GM18508 (cell line): ENCODE data around the gene CHMP3.

Experiments
- ATAC-seq: cut with Tn5 transposase; IDR thresholded peaks from one replicate; pipeline ENCODE4 v1.9.1; 2021; ENCODE audit warnings: moderate number of reproducible peaks; ENCODE audit not compliant: insufficient read depth, unreplicated experiment

Gene CHMP3

DNA sequence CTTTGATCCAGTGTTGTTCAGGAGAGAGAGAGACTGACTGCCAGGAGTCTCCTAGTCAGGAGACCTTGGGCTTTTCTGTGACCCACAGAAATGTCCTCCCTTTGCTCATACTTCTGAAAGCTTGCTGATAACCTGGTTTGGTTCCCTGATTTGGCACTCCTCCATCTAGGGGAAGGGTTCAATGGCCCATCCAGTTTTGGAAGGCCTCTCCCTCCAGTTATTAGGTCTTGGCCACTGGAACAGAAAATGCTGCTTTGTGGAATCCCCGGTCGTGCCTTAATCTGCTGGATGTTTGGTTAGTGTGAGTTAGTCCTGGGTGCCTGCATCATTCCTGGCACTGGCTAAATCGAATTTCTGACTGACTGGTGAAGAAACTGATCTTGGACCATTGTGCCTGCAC lies 86.3 kb downstream of the CHMP3 start:
- no peak for ATAC-seq

- no peak for ATAC-seq
These were observed 87.2 kb downstream of the CHMP3 start for GRCh38 chr2:86476092-86476491.

DNA sequence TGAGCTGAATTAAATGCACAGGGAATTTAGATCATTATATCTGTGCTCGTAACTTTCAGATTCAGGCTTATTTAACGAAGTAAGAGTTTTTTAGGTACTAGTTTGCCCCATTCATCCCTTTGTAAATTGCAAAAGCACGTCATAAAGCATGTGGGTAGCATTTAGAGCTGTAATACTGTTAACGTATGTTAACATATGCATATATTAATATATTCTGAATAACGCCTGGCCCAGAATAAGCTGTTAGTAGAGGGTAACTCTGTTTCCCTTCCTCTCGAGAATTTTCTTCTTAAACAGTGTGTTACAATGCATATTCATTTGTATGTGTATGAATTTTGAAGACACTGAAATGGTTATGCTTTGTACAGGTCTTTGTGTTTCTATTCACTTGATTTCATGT lies 91.6 kb downstream of the CHMP3 start:
- ATAC-seq, result no peak

- no peak for ATAC-seq
These were observed 92.4 kb downstream of the CHMP3 start for GRCh38 chr2:86470890-86471289.

DNA sequence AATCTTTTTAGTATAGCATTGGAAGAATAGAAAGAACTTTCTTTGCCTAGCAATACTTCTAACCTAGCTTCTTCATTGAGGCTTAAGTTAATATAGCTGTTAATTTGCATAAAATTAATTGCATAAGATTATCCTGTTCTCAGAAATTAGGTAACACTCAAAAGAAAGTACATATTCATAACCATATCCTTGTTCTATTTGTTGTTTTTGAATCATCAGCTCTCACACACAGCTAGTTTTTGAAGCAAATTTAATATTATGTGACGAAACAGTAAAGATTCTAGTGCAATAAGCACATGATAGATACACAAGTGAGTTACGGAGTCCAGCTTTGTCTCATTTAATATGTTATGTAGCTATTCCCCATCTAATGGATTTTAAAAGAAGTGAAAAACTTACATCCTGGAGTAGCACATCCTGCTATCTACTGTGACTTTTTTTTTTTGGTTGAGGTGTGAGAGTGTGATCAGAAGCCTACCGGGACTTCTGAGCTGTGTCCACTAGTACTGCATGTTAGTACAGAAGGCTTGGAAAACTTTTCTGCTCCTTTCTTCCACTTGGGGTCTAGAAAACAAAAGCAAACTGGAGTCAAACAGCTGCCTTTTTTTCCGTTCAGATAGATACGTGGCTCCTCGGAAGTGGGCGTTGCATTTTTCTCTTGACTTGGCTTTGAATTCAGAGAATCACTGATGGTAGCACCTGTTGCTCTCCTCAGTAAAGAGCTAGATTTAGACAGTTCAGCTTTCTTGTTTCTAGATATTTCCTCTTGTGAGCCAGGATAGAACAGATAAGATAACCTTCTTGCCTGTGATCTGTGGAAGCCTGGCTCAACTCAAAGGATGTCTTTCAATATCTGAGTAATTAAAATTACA lies 94.8 kb downstream of the CHMP3 start:
- ATAC-seq, result no peak

DNA sequence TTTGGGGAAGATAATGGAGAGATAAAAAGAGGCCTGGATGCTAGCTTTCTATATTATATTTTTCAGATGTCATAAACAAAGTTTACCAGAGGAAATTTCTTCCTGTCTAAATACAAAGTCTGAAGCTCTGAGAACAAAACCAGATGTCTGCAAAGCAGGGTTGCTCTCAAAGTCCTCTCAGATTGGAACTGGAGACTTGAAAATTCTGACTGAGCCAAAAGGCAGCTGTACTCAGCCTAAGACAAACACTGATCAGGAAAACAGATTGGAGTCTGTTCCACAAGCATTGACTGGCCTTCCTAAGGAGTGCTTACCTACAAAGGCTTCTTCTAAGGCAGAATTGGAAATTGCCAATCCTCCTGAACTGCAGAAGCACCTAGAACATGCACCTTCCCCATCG lies 96.9 kb downstream of the CHMP3 start:
- no peak for ATAC-seq

- no peak for ATAC-seq
These were observed 98.6 kb downstream of the CHMP3 start for GRCh38 chr2:86464652-86465051.

DNA sequence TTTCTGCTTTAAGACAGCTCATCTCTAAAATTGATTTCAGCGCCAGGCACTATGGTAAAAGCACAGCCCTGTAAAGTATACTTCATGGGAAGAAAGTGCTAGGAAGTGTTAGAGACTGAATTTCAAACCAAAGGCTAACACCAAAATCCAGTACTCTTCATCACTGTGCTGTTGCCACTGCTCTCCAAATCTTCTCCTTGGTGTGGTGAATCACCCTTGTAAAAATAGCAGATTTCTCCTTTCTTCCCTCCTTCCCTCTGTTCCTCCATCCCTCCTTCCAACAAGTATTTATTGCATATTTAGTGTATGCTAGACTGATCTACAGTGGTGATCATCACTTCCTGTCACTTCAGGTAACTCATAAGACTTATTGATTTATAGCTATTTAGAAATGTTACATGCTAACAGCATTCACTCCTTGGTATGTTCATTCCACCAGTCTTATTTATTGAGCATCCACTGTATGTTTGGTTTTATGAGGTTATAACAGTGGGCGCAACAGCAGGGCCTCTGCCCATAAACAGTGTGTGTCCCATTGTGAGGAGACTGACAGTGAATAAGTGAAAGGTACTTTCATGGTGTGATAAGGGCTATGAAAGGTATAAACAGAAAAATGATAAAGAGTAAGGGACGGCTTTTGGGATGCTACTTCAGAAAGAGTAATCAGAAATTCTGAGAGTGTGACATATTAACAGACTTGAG lies 102.0 kb downstream of the CHMP3 start:
- ATAC-seq, result no peak

DNA sequence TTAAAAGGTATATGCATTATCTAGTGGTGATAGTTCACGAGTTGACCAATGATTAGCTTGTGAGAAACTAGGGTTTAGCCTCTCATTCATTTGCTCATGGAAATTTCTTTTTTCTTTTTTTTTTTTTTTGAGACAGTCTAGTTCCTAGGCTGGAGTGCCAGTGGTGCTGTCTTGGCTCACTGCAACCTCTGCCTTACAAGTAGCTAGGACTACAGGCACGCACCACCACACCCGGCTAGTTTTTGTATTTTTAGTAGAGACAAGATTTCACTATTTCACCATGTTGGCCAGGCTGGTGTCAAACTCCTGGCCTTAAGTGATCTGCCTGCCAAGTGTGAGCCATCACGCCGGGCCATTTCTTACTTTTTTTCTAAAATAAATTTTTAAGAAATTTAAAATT lies 108.1 kb downstream of the CHMP3 start:
- no peak for ATAC-seq

DNA sequence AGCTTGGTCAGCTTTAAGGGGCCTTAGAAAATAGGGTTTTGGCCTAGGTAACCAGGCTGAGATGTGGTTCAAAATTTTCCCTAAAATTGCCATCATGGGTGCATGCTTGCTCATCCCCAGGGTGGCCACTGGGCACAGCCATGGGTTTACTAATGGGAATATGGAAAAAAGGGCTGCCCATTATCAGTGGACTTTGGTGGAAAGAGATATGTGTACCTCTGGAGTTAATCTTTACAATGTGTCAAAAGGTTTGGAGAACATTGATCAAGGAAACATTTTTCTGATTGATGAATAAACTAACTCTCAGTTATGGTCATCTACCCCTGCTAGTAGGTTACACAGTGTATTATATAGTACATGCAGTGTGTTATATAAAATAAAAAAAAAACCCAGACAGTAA lies 109.0 kb downstream of the CHMP3 start:
- no peak for ATAC-seq

- no peak for ATAC-seq
These were observed 109.4 kb downstream of the CHMP3 start for GRCh38 chr2:86453836-86454235.
